ENCODE measurements around the gene PDE6D.

GRCh38 chr2:231715988-231716616, 65.0 kb downstream of the PDE6D start:
- TF ChIP-seq NFRKB (IDR thresholded peaks at IDR 0.05): no peak
- no peak for TF ChIP-seq SP1 (IDR thresholded peaks at IDR 0.05)
- TF ChIP-seq FOXM1 (IDR thresholded peaks at IDR 0.05; ENCODE audit: borderline replicate concordance): no peak
